Pulmonary artery endothelial cell (primary cell): ENCODE measurements around the gene IPPK. TPM values are rescaled to one million over a fixed set of nuclear protein-coding genes. Genes with fewer than 3 reads are reported as not detected.
"Not testable (repeated sequence)": the region's sequence is repeated elsewhere in the genome, so short reads cannot be mapped to it uniquely, and the experiment has no call there.

Experiments
- DNase-seq: peaks from one replicate; pipeline ENCODE4 v3.0.0-alpha.2; 2011; ENCODE audit warnings: low read depth, low spot score
- total RNA-seq: library from RNA; depleted of rRNA; stranded (reverse); fragments of >200 nt; gene quantifications from 2 replicates; pipeline ENCODE4 v1.2.3, GENCODE V29; 2014

The IPPK gene
- total RNA-seq, 1 donor from 2014 or later = 26.0 TPM

GRCh38 chr9:92638621-92639101, 31.3 kb downstream of the IPPK start:
- DNase-seq = no peak

DNA sequence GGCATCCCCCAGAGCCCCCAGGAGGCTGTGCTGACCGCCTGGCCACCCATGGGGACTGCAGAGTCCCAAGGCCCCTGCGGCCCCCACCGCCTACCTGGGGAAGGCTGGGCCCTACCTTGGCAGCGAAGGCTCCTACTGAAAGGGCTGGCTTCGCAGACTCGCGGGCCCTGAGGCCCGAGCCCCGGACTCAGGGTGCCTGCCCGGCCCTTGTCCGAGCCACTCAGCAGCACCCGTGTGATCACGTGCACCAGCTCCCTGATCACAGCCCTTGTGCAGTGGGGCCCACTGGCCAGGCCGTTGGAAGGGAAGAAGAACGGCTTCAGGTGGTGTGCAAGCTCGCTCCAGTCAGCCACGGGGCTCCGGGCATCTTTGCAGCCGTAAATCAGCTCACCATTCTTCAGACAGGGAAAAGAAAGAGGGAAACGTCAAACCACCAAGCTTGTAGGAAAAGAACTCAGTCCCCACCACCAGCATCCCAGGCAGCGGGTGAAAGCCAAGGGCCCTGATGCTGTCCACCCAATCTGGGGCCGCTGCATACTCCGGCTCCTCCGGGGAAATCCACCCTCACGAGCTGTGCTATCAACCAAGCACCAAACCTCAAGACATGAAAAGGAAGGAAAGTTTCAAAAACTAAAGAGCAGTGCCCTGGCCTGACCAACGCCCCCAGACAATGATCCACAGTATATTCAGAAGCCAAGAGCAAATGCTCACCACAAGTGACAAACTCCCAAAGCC, 31.9 kb downstream of the IPPK start:
- DNase-seq = no peak

DNA sequence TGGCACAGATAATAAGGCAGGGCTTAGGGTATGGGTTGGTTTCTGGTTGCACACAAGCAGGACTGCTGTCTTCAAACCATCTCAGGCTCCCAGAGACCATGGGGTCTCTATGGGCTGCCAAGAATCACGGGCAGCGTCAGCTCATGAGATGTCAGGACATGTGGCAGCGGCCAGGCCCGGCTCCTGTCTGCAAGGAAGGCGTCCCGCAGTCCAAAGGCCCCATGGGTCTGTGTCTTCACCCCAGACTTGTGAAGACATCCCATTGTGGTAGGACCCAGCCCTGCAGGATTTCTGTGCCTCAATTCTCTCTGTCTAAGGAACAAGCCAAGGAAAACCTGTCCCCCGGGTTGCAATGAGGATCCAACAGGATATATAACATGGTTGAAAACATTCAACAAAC, 32.6 kb downstream of the IPPK start:
- DNase-seq = no peak

DNA sequence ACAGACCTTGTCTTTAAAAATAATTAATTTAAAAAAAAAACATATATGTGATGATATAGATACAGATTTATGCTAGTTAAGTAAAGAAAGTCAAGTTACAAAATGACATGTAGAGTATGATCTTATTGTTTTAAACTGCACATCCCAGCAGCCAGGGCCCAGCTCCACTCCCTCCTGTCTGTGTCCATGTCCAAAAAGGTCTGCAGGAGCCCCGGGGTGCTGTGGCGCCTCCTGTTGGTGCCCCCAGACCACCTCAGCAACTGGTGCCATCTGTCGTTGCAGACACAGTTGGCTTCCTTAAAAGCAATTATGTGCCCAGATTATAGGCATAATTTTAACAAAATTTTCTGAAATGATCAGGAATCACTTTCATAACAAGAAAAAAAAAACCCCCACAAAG, 33.3 kb downstream of the IPPK start:
- no peak for DNase-seq

DNA sequence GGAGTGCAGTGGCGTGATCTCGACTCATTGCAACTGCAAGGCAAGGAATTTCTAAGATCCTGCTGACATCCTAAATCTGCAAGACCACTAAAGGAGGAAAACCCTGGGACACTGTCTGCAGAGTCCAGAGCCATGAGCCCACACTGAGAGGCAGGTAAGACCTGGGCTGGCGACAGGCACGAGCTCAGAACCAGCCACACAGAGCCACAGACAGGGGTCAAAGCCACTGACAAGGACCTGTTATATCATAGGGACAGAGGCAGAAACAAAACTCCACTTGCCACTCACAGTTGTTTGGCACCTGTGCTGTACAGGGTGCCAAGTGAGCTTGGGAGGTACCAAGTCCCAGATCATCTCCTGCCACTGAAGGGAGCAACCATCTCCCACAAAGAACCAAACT, 34.2 kb downstream of the IPPK start:
- DNase-seq = no peak

- DNase-seq = peak; percentile 37
Measured at GRCh38 chr9:92634712-92635605, 35.0 kb downstream of the IPPK start.

- no peak for DNase-seq
Measured at GRCh38 chr9:92633614-92634278, 36.2 kb downstream of the IPPK start.

DNA sequence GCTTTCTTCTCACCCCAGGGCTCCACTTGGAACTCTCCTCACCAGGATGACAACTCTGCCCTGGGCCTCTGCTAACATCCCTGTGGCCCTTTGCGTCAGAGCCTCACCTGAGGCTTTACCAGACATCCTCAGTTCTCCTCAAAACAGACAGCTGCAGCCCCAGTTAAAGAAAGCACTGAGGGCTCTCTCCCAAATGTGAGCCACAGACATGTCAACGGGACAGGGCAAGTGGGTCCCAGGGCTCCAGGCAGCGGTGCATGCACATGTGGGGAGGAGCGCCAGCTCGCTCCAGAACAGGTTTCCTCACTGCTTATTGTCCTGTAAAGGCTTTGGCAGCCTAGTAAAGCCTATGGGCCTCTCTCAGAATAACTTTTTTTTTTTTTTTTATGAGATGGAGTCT, 37.3 kb downstream of the IPPK start:
- no peak for DNase-seq

GRCh38 chr9:92631452-92632343, 38.2 kb downstream of the IPPK start:
- no peak for DNase-seq

DNA sequence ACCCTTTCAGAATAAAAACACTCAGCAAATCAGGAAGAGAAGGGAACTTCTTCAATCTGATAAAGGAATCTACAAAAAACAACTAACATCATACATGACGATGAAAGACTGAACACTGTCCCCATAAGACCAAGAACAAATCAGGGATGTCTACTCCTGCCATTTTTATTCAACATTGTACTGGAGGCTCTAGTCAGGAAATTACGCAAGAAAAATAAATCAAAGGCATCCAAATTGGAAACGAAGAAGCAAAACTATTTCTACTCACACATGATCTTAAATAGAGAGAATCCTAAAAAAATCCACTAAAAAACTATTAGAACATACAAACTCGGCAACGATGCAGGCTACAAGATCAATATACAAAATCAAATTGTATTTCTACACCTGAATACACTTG, 42.3 kb downstream of the IPPK start:
- DNase-seq = no peak

DNA sequence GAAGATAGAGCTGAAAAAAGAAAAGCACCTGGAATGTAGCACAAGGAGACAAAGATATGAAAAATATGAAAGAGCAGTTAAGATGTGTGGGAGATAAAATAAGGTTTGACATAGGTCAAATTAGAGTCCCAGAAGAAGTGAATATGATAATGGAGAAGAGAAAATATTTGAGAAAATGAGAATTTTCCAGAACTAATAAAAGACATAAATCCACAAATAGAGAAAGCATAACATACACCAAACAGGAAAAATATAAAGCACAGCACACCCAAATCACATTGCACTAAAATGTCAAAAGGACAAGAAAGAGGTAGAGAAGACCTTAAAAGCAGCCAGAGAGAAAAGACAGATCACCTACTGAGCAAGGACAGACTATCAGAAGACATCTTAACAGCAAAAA, 43.4 kb downstream of the IPPK start:
- DNase-seq = no peak

- DNase-seq = not testable (repeated sequence)
Measured at GRCh38 chr9:92623936-92624335, 46.0 kb downstream of the IPPK start.

DNA sequence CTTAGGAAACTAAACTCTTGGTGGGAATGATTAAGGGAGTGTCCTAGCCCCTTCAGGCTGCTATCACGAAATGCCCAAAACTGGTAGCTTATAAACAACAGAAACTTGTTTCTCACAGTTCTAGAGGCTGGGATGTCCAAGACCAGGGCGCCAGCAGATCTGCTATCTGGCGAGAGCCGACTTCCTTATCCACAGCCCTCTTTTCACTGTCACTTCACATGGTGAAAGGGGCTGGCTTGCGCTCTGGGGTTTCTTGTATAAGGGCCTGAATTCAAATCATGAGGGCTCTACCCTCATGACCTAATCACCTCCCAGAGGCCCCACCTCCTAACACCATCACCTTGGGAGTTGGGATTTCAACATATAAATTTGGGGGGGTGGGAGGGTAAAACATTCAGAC, 49.1 kb downstream of the IPPK start:
- no peak for DNase-seq

GRCh38 chr9:92619601-92620300, 50.2 kb downstream of the IPPK start:
- DNase-seq = no peak

DNA sequence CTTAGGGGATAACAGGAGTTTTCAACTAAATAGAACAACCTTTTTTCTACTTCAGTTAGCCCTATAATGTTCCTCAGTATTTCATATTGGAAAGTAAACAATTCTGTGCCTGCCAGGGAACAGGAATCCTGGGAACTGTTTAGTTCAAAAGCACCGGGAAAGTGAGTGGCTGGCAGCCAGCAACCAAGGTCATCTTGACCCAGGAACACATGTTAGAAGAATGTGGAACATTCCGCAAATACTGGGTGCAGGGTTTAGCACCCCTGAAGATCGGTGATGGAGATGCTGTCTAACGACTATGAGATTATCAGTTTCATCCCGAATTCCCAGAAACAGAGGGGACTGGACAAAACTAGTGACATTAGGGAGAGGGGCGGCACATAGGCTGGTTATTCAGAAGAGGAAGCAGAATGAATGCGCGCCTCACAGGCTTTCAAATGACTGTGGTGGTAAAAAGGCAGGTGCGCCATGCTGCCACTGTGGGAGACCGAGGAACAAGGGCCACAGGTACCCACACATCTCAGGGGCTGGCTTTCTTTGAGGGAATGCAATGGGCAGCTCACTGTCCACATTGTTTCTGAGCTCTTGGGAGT, 51.2 kb downstream of the IPPK start:
- DNase-seq = no peak

DNA sequence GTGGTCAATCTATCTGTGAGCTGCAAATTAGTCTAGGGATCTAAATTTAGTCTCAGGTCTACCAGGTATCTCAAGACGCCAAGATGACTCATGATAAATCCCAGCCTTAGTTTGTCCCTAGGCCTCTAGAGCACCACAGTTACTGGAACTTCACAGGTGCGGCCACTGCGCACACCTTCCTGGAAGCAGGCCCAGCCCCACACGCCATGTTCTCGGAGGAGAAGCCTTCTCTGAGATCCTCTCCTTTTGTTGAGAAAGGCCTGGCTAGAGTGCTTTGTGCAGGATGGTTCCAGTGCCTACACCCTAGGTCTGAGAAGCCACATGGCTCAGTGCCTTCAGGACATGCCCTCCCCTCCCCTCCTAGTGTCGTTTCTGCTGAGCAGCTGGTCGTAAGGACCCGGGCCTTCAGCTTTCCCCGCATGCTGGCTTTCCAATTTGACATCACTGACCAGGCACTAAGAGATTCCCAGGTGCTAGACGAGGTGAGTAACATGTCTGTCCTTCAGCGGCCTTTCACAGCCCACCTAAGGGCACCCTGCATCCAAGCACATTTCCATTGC, 51.9 kb downstream of the IPPK start:
- no peak for DNase-seq

- no peak for DNase-seq
Measured at GRCh38 chr9:92617195-92617813, 52.6 kb downstream of the IPPK start.

DNA sequence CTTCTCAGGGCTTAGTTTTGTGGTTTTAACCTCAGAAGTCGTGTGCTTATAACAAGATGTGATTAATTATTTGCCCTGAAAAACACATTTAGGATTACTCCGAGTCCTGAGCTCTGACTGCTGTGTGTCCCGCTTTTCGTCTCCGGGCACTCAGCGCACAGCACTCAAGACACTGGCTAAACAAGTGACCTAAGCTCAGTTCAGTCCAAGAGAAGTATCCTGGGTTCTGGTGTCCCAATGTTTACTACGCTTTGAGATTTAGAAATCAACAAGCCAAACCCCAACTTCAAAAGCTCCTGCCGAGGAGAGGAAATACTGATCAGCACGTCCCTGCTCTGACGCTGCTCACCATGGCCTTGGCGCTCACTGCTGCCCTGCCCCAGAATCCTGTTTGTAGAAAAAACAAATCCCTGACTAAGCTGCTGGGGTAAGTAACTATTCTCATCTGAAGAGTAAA, 53.2 kb downstream of the IPPK start:
- DNase-seq = no peak

- DNase-seq = no peak
Measured at GRCh38 chr9:92616199-92616641, 53.7 kb downstream of the IPPK start.
